ENCODE measurements around the gene ACVR1.

ACVR1 gene

GRCh38 chr2:157822993-157823392 is 53.1 kb downstream of the ACVR1 start:
- H3K4me3 ChIP-seq: no peak overlapping the region
- no peak for TF ChIP-seq CTCF (IDR thresholded peaks at IDR 0.05)
- no peak overlapping the region for H3K27ac ChIP-seq
- no peak for DNase-seq (ENCODE audit: low spot score)

GRCh38 chr2:157822533-157822932 is 53.6 kb downstream of the ACVR1 start:
- no peak overlapping the region for H3K4me3 ChIP-seq
- TF ChIP-seq CTCF (IDR thresholded peaks at IDR 0.05): no peak
- no peak for DNase-seq (ENCODE audit: low spot score)
- H3K27ac ChIP-seq: no peak overlapping the region

GRCh38 chr2:157821519-157822131 is 54.5 kb downstream of the ACVR1 start:
- TF ChIP-seq CTCF (IDR thresholded peaks at IDR 0.05): no peak
- Histone ChIP-seq H3K27ac (no peak overlapping the region), H3K4me3 (no peak overlapping the region)
- no peak for DNase-seq (ENCODE audit: low spot score)

GRCh38 chr2:157820193-157820592 is 55.9 kb downstream of the ACVR1 start:
- no peak for TF ChIP-seq CTCF (IDR thresholded peaks at IDR 0.05)
- DNase-seq (ENCODE audit: low spot score): no peak
- no peak overlapping the region for H3K27ac ChIP-seq
- no peak overlapping the region for H3K4me3 ChIP-seq

- DNase-seq (ENCODE audit: low spot score): no peak
- TF ChIP-seq CTCF (IDR thresholded peaks at IDR 0.05): no peak
- Histone ChIP-seq H3K4me3 (no peak overlapping the region), H3K27ac (no peak overlapping the region)
Observed at GRCh38 chr2:157819761-157820160, 56.4 kb downstream of the ACVR1 start.

- Histone ChIP-seq H3K4me3 (no peak overlapping the region), H3K27ac (no peak overlapping the region)
- DNase-seq (ENCODE audit: low spot score): no peak
- TF ChIP-seq CTCF (IDR thresholded peaks at IDR 0.05): no peak
Observed at GRCh38 chr2:157818227-157818626, 57.9 kb downstream of the ACVR1 start.

GRCh38 chr2:157815421-157815820 is 60.7 kb downstream of the ACVR1 start:
- Histone ChIP-seq H3K4me3 (no peak overlapping the region), H3K27ac (no peak overlapping the region)
- DNase-seq (ENCODE audit: low spot score): no peak
- no peak for TF ChIP-seq CTCF (IDR thresholded peaks at IDR 0.05)
